CD4-positive, alpha-beta T cell treated with Interleukin-15 for 1 hour (primary cell): Measurements from ENCODE around the gene PPM1D.
"Not testable (repeated sequence)": the region's sequence is repeated elsewhere in the genome, so short reads cannot be mapped to it uniquely, and the experiment has no call there.

Experiments
- DNase-seq: peaks from one replicate; pipeline ENCODE4 v3.0.0-alpha.2; 2020

Gene PPM1D

GRCh38 chr17:60627124-60627523 lies 27.1 kb downstream of the PPM1D start:
- no peak for DNase-seq

GRCh38 chr17:60628252-60628889 lies 28.4 kb downstream of the PPM1D start:
- no peak for DNase-seq

GRCh38 chr17:60629120-60629519 lies 29.1 kb downstream of the PPM1D start:
- no peak for DNase-seq

- no peak for DNase-seq
Measured at GRCh38 chr17:60630352-60630751, 30.4 kb downstream of the PPM1D start.

GRCh38 chr17:60631119-60631518 lies 31.1 kb downstream of the PPM1D start:
- DNase-seq: no peak

GRCh38 chr17:60637683-60638082 lies 37.7 kb downstream of the PPM1D start:
- no peak for DNase-seq

- no peak for DNase-seq
Measured at GRCh38 chr17:60639019-60639330, 39.0 kb downstream of the PPM1D start.

- no peak for DNase-seq
Measured at GRCh38 chr17:60640503-60640902, 40.5 kb downstream of the PPM1D start.

GRCh38 chr17:60641126-60641525 lies 41.1 kb downstream of the PPM1D start:
- DNase-seq: no peak

- peak; percentile 40 for DNase-seq
Measured at GRCh38 chr17:60641810-60642220, 41.8 kb downstream of the PPM1D start.

- DNase-seq: no peak
Measured at GRCh38 chr17:60645918-60646523, 46.0 kb downstream of the PPM1D start.

- no peak for DNase-seq
Measured at GRCh38 chr17:60646701-60647100, 46.7 kb downstream of the PPM1D start.

- DNase-seq: no peak
Measured at GRCh38 chr17:60647705-60648104, 47.7 kb downstream of the PPM1D start.

- no peak for DNase-seq
Measured at GRCh38 chr17:60652454-60653247, 52.7 kb downstream of the PPM1D start.

GRCh38 chr17:60653569-60653968 lies 53.6 kb downstream of the PPM1D start:
- DNase-seq: no peak

GRCh38 chr17:60656499-60656898 lies 56.5 kb downstream of the PPM1D start:
- no peak for DNase-seq

GRCh38 chr17:60659156-60659555 lies 59.2 kb downstream of the PPM1D start:
- DNase-seq: no peak

- no peak for DNase-seq
Measured at GRCh38 chr17:60661489-60661888, 61.5 kb downstream of the PPM1D start.

- no peak for DNase-seq
Measured at GRCh38 chr17:60664022-60664421, 64.0 kb downstream of the PPM1D start.

- no peak for DNase-seq
Measured at GRCh38 chr17:60665602-60666001, 65.6 kb downstream of the PPM1D start.

GRCh38 chr17:60668741-60669140 lies 68.7 kb downstream of the PPM1D start:
- DNase-seq: not testable (repeated sequence)

- no peak for DNase-seq
Measured at GRCh38 chr17:60671482-60671881, 71.5 kb downstream of the PPM1D start.

- not testable (repeated sequence) for DNase-seq
Measured at GRCh38 chr17:60674637-60675036, 74.6 kb downstream of the PPM1D start.

- DNase-seq: no peak
Measured at GRCh38 chr17:60675997-60676396, 76.0 kb downstream of the PPM1D start.
